Activated T-cell treated with anti-CD3 and anti-CD28 coated beads, Interleukin-2, amount 50 U/mL, for 1 hour (primary cell): ENCODE data around the gene SLC16A8.
"Not testable (repeated sequence)": the region's sequence is repeated elsewhere in the genome, so short reads cannot be mapped to it uniquely, and the experiment has no call there.

Experiments used
- DNase-seq: peaks from one replicate; pipeline ENCODE4 v3.0.0-alpha.2; 2020

SLC16A8 gene

DNA sequence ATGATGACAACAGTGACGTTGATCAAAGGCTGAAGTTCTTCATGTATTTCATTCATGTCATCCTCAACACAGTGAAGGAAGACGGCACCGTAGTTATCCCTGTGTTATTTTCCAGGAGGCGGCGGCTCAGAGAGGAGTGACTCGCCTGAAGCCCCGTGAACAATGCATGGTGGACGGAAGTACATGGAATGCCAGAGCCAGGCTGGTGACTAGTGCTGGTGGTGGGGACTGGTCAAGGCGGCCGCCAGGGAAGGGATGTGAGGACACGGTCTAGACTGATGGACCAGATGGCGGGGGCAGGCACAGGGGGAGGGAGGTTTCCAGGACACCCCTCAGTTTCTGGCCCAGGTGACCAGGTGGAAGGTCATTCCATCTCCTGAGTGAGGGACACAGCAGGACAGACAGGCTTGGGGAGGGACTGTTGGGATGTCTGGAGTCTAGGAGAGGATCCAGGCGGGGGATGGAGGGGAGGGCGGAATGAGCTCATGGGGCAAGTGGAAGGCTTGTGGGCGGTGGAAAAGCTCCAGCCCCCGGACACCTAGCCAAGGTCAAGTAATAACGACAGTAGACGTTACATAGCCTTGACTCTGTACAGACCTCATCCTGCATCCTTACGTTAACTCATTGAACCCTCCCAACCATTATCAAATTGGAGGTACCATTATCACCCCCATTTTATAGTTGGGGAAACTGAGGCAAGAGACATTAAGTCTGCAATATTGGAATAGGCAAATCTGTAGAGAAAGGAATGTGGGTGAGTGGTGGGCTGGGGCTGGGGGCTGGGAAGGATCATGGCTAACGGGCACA lies 42.8 kb downstream of the SLC16A8 start:
- DNase-seq = no peak

- no peak for DNase-seq
Measured at GRCh38 chr22:38038890-38039812, 44.8 kb downstream of the SLC16A8 start.

DNA sequence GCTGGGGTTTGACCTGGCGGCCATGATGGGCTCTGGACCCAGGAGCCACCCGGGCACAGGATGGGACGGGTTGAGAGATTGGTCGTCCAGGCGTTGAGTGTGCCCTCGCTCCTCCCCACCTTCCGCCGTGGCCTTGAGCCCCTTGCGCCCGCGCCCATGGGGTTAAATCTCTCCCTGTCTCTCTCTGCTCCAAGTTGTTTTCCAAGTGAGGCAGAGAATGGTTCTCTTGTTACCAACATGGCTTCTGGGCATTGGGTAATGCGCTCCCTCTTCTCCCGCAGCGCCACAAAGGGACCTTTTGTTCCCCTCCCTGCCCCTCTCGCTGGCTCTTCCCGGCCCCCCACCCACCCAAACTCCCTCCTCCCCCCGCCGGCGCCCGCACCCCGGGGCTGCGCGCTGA lies 45.6 kb downstream of the SLC16A8 start:
- DNase-seq = no peak

GRCh38 chr22:38037367-38038150 lies 46.4 kb downstream of the SLC16A8 start:
- DNase-seq = not testable (repeated sequence)

DNA sequence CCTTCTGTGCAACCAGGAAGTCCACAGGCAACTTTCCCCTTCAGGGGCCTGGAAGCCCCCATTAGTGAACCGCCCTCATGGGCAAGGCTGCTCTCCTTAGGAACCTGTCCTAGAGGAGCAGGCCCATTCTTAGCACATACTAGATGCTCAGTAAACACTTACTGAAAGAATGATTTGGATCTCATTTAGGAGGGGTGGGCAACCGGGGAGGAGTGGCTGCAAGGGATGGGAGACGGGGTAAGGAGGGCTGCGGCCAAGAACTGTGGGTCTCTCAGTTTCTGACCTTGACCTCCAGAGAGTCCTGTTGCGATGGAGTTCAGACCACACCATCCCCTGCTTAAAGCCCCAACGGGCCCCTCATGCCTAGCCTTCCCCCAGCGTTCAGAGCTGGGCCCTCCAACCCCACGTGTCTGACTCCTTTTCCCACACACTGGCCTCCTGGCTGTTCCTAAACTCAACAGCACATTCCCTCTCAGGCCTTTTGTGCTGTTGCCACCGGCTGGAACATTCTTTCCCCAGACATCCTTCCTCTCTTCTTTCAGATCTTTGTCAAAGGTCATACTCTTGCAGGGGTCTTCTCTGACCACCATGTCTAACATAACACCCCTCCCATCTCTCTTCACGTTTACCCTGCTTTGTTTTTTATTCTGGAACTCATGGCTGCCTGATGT lies 47.5 kb downstream of the SLC16A8 start:
- DNase-seq = no peak

GRCh38 chr22:38035530-38035885 lies 48.5 kb downstream of the SLC16A8 start:
- no peak for DNase-seq

DNA sequence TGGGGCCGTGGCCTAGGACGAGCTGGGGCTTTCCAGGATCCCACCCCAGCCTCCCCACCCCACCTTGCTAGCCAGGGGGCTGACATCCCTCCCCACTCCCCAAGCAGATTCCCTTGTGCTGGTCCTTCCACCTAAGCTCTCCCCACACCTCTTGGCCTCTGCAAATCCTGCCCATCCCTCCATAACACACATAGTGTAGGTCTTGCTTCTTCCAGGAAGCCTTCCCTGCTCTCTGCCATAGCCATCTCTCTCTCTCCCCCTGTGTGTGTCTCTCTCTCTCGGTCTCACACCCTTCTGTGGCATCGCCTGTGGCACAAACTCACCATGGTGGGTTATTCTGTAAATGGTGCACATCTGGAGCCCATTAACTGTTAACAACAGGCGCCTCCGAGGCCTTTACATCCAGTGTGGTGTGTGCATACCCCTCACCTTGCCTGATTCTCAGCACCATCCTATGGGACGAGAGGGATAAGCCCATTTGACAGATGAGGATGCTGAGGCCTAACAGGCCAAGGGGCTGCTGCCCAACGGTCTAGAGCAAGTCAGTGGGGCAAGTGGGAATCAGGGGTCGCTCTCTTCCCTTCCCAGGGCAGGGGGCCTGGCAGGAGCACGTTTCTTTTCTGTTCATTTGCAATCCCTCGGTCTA lies 49.0 kb downstream of the SLC16A8 start:
- DNase-seq = no peak

DNA sequence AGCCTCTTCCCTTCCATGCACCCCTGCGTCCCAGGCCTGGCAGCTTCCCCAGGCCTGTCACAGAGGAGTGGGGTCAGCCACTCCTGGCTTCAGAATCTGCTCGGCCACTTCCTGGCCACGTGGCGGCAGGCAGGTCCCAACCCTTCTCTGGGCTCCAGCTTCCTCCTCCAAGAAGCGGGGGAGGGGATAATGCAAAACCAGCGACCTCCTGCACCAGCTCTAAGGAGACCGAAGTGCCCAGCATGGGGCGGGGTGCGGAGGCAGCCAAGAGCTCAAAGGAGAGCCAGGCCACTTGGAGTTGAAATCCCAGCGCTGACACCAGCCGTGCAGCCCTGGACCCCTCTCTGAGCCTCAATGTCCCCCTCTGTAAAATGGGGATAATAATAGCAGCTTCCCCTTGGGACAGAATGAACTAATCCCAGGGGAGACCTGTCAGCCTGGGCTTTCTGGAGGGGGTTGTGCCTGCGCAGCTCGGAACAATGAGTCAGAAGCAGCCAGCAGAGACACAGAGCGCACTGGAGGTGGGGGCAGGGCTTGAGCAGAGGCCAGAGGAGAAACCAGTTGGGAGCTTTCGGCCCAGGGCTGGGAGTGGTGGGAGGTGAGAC lies 49.6 kb downstream of the SLC16A8 start:
- no peak for DNase-seq

- no peak for DNase-seq
Measured at GRCh38 chr22:38033522-38034277, 50.3 kb downstream of the SLC16A8 start.

DNA sequence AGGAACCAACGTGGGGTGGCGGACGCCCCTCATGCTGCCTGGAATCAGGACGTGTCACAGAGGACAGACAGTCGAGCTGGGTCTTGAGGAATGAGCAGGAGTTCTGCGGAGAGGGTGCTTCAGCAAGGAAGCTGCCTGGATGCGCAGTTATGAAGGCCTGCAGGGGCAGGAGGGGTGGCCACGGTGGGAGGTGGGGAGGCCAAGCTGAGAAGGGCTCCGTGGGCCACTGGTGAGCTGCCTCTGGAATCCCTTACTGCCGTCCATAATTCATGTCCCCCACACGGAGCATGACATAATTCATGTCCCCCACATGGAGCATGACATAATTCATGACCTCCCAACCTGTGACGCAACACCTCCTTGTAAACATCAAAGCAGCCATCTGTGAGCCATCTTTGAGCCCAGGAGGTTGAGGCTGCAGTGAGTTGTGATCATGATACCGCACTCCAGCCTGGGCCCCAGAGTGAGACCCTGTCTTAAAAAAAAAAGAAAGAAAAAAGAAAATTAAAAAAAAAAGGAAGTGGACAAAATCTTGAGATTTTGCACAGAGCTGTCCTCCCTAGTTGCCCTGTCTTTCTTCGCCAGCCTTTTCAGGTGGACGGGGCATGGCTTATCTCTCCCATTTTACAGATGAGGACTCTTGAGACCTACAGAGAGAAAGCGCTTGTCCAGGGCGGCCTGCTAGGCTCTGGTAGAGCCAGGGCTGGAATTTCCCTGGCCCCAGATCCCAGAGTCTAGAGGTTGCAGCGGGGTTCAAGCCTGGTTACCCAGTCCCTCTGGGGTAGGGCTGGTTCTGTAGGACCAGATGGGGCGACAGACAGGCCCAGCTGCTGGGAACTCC lies 51.1 kb downstream of the SLC16A8 start:
- no peak for DNase-seq

DNA sequence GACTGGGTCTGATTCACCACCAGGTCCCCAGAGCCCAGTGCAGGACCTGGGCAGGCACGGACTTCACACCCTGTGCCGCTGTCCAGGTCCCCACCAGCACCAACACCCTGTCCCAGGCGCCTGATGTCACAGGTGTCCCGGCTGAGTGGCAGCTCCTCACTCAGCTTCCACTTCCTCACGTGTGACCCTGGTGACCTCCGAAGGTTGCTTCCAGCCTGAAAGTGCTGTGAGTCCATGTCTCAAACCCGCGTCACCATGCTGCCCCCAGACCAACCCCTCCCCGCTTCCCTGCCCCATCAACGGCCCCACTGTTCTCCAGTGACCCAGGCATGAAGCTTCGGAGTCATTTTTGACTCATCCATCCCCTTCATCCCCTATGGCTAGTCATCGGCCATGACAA lies 52.5 kb downstream of the SLC16A8 start:
- no peak for DNase-seq

DNA sequence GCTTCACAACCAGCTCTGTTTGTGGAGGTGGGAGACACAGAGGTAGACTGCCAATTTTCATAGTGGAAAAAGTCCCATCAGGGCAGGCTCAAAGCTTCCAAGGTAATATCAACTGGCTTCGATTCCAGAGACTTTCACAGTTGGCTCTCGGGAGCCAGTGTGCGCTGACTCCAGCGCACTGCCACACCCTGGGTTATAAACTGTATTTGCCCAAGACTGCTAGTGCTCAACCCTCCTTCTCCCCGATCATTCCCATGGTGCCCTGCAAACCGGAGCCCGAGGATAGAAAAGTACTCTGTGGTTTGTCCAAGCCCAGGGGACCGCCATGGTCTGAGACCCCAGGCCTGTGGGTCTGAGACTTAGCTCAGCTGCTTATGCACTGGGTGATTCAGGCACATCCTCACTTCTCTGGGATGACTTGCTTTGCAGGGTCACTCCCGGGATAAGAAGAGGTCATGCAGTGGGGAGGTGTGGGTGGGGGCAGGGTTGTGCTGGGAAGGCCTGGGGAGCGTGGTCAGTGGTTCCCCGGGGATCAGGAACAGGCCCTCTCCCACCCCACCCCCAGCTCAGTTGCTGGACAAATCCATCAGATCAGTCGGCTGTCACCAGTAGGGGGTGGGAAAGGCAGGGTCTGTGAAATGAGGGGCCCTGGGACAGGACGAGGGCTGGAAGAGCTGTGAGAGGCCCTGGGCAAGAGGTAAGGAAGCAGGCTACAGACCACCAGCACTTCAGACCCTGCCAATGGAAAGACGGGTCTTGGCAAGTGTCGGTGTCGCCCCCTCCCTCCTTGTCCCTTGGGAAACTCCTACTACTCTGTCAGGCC lies 53.5 kb downstream of the SLC16A8 start:
- DNase-seq = no peak

DNA sequence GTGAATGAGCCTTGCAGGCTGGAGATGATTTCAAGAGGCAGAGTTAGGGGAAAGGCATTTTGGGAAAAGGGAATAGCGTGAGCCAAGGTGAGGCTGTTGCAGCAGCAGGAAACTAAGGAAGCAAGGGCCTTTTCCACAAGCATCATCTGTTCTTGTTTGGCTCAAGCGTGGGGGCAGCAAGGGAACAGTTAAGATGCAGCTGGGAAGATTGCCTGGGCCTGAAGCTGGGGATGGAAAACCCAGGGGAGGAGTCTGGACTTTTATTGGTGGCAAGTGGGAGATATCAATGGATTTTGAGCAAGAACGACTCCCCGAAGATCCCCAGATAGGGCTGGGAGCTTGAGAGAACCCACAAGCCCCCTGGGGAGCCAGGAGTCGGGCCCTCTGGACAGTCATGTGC lies 54.1 kb downstream of the SLC16A8 start:
- DNase-seq = no peak

DNA sequence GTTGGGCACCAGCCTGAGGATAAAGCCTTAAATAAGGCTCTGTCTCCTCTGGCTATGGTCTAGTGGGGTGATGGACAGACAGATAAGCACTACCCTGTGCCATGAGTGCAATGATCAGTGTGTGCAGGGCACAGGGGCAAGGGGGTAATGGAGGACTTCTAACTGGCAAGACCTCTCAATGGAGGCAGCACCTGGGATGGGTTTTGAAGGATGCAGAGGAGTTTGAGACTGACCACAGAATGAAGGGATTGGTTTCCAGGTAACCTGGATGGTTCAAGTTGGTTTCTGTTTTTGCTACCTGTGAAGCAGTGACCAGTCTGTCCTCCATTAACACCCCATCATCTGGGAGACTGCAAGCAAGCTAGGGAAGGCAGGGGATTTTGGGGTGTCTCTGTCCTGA lies 54.6 kb downstream of the SLC16A8 start:
- DNase-seq = no peak

DNA sequence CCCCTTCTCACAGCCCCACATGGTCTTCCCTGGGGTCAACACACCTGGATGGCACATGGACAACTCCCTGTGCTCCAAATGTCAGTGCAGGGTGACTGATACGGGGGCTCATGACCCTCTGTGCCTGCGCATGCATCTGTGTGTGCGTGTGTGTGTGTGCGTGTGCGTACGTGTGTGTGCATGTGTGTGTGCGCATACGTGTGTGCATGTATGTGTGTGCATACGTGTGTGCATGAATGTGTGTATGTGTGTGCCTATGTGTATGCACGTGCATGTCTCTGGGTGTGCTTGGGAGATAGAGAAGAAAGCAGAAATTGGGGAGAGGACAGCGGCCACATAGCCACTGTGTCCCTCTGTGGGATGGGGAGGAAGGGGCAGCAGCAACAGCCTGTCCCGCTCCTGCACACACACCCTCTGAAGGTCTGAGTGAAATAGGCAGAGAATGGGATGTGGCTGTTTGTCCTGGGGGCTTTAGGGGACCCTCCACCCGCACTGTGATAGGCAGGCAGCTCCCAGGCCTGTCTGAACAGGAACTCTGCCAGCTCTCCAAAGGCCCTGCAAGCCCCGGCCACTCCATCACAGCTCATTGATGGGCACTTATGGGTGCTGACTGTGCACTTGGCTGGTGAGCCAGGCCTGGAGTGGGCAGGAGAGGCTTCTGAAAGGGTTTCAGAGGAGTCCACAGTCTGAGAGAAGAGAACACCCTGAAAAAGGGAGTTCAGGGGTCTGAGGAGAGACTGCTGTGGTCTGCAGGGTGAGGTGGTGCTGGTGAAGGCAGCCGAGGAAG lies 55.4 kb downstream of the SLC16A8 start:
- DNase-seq = no peak
